ENCODE data around the gene CIAO3. TPM values are rescaled to one million over a fixed set of nuclear protein-coding genes. Genes with fewer than 3 reads are reported as not detected.
"Not testable (repeated sequence)": the region's sequence is repeated elsewhere in the genome, so short reads cannot be mapped to it uniquely, and the experiment has no call there.

CIAO3 gene
- polyA plus RNA-seq, 4 donors, result 15.8 to 31.2 (median 22.2) TPM

- DNase-seq (ENCODE audit: low read depth in 4 of 4, low spot score in 3 of 4), result no peak
These were observed 21.1 kb upstream of the CIAO3 start for GRCh38 chr16:761625-762513.

- DNase-seq (ENCODE audit: low read depth in 4 of 4, low spot score in 3 of 4), result no peak
These were observed 19.9 kb upstream of the CIAO3 start, which contains the start of gene MSLN for GRCh38 chr16:760545-761343. Gene MSLN, plus strand, starts transcription at chr16:760734. Its CDS starts 1,947 bp downstream, at chr16:762681.

GRCh38 chr16:760065-760464 is 19.3 kb upstream of the CIAO3 start:
- no peak for DNase-seq (ENCODE audit: low read depth in 4 of 4, low spot score in 3 of 4)

GRCh38 chr16:759110-759910 is 18.5 kb upstream of the CIAO3 start:
- DNase-seq (ENCODE audit: low read depth in 4 of 4, low spot score in 3 of 4), result no peak

- DNase-seq (ENCODE audit: low read depth in 4 of 4, low spot score in 3 of 4), result no peak
These were observed 15.6 kb upstream of the CIAO3 start for GRCh38 chr16:756428-756827.

GRCh38 chr16:754656-755055 is 13.9 kb upstream of the CIAO3 start:
- DNase-seq (ENCODE audit: low read depth in 4 of 4, low spot score in 3 of 4), result no peak

- DNase-seq (ENCODE audit: low read depth in 4 of 4, low spot score in 3 of 4), result not testable (repeated sequence)
These were observed 13.4 kb upstream of the CIAO3 start for GRCh38 chr16:754121-754607.

- no peak for DNase-seq (ENCODE audit: low read depth in 4 of 4, low spot score in 3 of 4)
These were observed 11.2 kb upstream of the CIAO3 start for GRCh38 chr16:752007-752312.

GRCh38 chr16:751152-752006 is 10.6 kb upstream of the CIAO3 start:
- no peak for DNase-seq (ENCODE audit: low read depth in 4 of 4, low spot score in 3 of 4)

GRCh38 chr16:750485-750884 is 9.7 kb upstream of the CIAO3 start:
- no peak for DNase-seq (ENCODE audit: low read depth in 4 of 4, low spot score in 3 of 4)

- no peak for DNase-seq (ENCODE audit: low read depth in 4 of 4, low spot score in 3 of 4)
These were observed 8.2 kb upstream of the CIAO3 start for GRCh38 chr16:749010-749409.

- no peak for DNase-seq (ENCODE audit: low read depth in 4 of 4, low spot score in 3 of 4)
These were observed 7.4 kb upstream of the CIAO3 start for GRCh38 chr16:747978-748746.

- no peak for DNase-seq (ENCODE audit: low read depth in 4 of 4, low spot score in 3 of 4)
These were observed 5.8 kb upstream of the CIAO3 start for GRCh38 chr16:746637-747036.

- no peak for DNase-seq (ENCODE audit: low read depth in 4 of 4, low spot score in 3 of 4)
These were observed 4.9 kb upstream of the CIAO3 start for GRCh38 chr16:745739-746138.

- DNase-seq (ENCODE audit: low read depth in 4 of 4, low spot score in 3 of 4), result no peak
These were observed 3.1 kb upstream of the CIAO3 start for GRCh38 chr16:743794-744500.

- DNase-seq (ENCODE audit: low read depth in 4 of 4, low spot score in 3 of 4), result not testable (repeated sequence)
These were observed 2.1 kb upstream of the CIAO3 start for GRCh38 chr16:742894-743293.

- DNase-seq (ENCODE audit: low read depth in 4 of 4, low spot score in 3 of 4), result no peak
These were observed 1.3 kb upstream of the CIAO3 start for GRCh38 chr16:741986-742629.

GRCh38 chr16:740459-740763 is 386 bp downstream of the CIAO3 start:
- DNase-seq (ENCODE audit: low read depth in 4 of 4, low spot score in 3 of 4), result no peak
